Neuronal stem cell (in vitro differentiated cells): Measurements from ENCODE around the gene PLA2G7.

Experiments used
- DNase-seq: peaks from one replicate; pipeline ENCODE4 v3.0.0-alpha.2; 2013; ENCODE audit warnings: low spot score
- H2AFZ ChIP-seq: one replicate; pipeline ENCODE4 v1.6.1; 2013; ENCODE audit warnings: mild to moderate bottlenecking, low read length, inconsistent platforms
- H2AK5ac ChIP-seq: 2 replicates; pipeline ENCODE4 v1.6.1; 2013; ENCODE audit warnings: low read depth, mild to moderate bottlenecking, inconsistent platforms, low read length, moderate library complexity, mixed read lengths
- H2BK120ac ChIP-seq: 2 replicates; pipeline ENCODE4 v1.6.1; 2013; ENCODE audit warnings: low read depth, mild to moderate bottlenecking, inconsistent platforms, low read length, moderate library complexity, mixed read lengths
- H2BK12ac ChIP-seq: one replicate; pipeline ENCODE4 v1.6.1; 2013; ENCODE audit warnings: low read length, inconsistent platforms
- H2BK15ac ChIP-seq: 2 replicates; pipeline ENCODE4 v1.6.1; 2013; ENCODE audit warnings: mild to moderate bottlenecking, low read length, inconsistent platforms, mixed read lengths
- H2BK5ac ChIP-seq: one replicate; pipeline ENCODE4 v1.6.1; 2013; ENCODE audit warnings: inconsistent platforms, mild to moderate bottlenecking, low read length, moderate library complexity
- H3K14ac ChIP-seq: one replicate; pipeline ENCODE4 v1.6.1; 2013; ENCODE audit warnings: low read length, inconsistent platforms
- H3K18ac ChIP-seq: 2 replicates; pipeline ENCODE4 v1.6.1; 2013; ENCODE audit warnings: low read length, inconsistent platforms
- H3K23ac ChIP-seq: 2 replicates; pipeline ENCODE4 v1.6.1; 2013; ENCODE audit warnings: low read depth, mild to moderate bottlenecking, mixed read lengths, low read length, inconsistent platforms; ENCODE audit not compliant: poor library complexity
- H3K27ac ChIP-seq: replicated peaks from 3 replicates; pipeline ENCODE4 v1.5.1; 2013; ENCODE audit warnings: low read length, inconsistent platforms
- H3K27me3 ChIP-seq, 3 experiments: 2 replicates each; pipeline ENCODE4 v1.6.1; 2013; ENCODE audit warnings: low read length in 3 of 3, mild to moderate bottlenecking in 2 of 3, inconsistent platforms in 1 of 3, low read depth in 1 of 3, mixed read lengths in 1 of 3, moderate library complexity in 1 of 3; ENCODE audit not compliant: control insufficient read depth in 3 of 3, insufficient read depth in 3 of 3
- H3K36me3 ChIP-seq, 2 donors: replicated peaks in 1 of 2; 2 replicates each; pipeline ENCODE4 v1.6.1; 2013; ENCODE audit warnings: low read length in 2 of 2; ENCODE audit not compliant: control insufficient read depth in 2 of 2, insufficient read depth in 2 of 2
- H3K4ac ChIP-seq: 2 replicates; pipeline ENCODE4 v1.6.1; 2013; ENCODE audit warnings: inconsistent platforms, mild to moderate bottlenecking, low read length, moderate library complexity
- H3K4me1 ChIP-seq, 2 donors: 1 replicate in 1 of 2; 2 replicates in 1 of 2; pipeline ENCODE4 v1.6.1; 2013; ENCODE audit warnings: low read length in 2 of 2, low read depth in 1 of 2; ENCODE audit not compliant: control insufficient read depth in 2 of 2, insufficient read depth in 1 of 2
- H3K4me2 ChIP-seq: one replicate; pipeline ENCODE4 v1.6.1; 2013; ENCODE audit warnings: mild to moderate bottlenecking, low read length, inconsistent platforms; ENCODE audit not compliant: insufficient read depth, poor library complexity, severe bottlenecking
- H3K4me3 ChIP-seq, 2 donors: 2 replicates each; pipeline ENCODE4 v1.5.1; 2013; ENCODE audit warnings: low read length in 2 of 2, mild to moderate bottlenecking in 2 of 2, inconsistent platforms in 1 of 2, moderate library complexity in 1 of 2
- H3K79me1 ChIP-seq: one replicate; pipeline ENCODE4 v1.6.1; 2013; ENCODE audit warnings: low read depth, mild to moderate bottlenecking, inconsistent platforms, low read length, moderate library complexity
- H3K9ac ChIP-seq: one replicate; pipeline ENCODE4 v1.6.1; 2013; ENCODE audit warnings: mild to moderate bottlenecking, low read depth, low read length, inconsistent platforms; ENCODE audit not compliant: poor library complexity
- H3K9me3 ChIP-seq, 2 donors: replicated peaks in 1 of 2; 2 replicates each; pipeline versions ENCODE3 to v1.6.1; 2013; ENCODE audit warnings: low read length in 2 of 2, mild to moderate bottlenecking in 2 of 2, inconsistent platforms in 1 of 2, low read depth in 1 of 2, mixed read lengths in 1 of 2, moderate library complexity in 1 of 2; ENCODE audit not compliant: control insufficient read depth in 2 of 2, insufficient read depth in 1 of 2
- H4K8ac ChIP-seq: one replicate; pipeline ENCODE4 v1.6.1; 2013; ENCODE audit warnings: low read depth, mild to moderate bottlenecking, inconsistent platforms, low read length, moderate library complexity
- H4K91ac ChIP-seq: one replicate; pipeline ENCODE4 v1.6.1; 2013; ENCODE audit warnings: low read length, low read depth, mild to moderate bottlenecking, inconsistent platforms; ENCODE audit not compliant: poor library complexity
- WGBS, 2 donors: extraction: QIAGEN DNeasy Blood & Tissue Kit; methylation state at CpG; one replicate each; pipeline ENCODE4 v1.1.7; 2013; ENCODE audit warnings: missing lambda C conversion rate in 2 of 2, mixed read lengths in 1 of 2; ENCODE audit not compliant: insufficient read length in 2 of 2, insufficient replicate concordance in 1 of 2; ENCODE audit errors: extremely low coverage in 2 of 2; 5-methylcytosine and 5-hydroxymethylcytosine counted together

PLA2G7 gene

DNA sequence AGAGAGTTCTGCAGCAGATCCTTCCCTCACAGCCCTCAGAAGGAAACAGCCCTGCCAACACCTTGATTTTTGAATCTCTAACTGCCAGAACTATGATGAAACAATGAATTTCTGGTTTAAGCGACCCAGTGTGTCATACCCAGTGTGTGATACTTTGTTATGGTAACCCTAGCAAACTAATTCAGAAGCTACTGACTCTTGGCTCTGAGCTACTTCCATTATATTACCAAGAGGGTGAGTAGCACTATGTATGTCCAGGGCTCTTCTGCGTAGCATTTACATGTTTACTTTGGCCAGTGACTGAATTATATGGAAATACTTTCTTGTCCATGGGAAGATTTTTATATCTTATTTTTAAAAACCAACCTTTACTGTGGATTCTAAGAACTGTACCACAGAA, 28.3 kb upstream of the PLA2G7 start:
- Histone ChIP-seq H3K9ac (no peak overlapping the region), H3K18ac (no peak overlapping the region), H4K91ac (no peak overlapping the region), H3K14ac (no peak overlapping the region), H2AFZ (no peak overlapping the region), H2BK5ac (no peak overlapping the region), H3K36me3 (no peaks in the 10 kb centered on the region), H3K4ac (no peak overlapping the region), H2AK5ac (no peak overlapping the region), H3K4me3 (no peak overlapping the region), H2BK120ac (no peak overlapping the region), H3K4me2 (no peak overlapping the region), H2BK12ac (no peak overlapping the region), H4K8ac (no peak overlapping the region), H3K23ac (no peak overlapping the region), H2BK15ac (no peak overlapping the region), H3K79me1 (no peaks in the 10 kb centered on the region), H3K27me3 (no peaks in the 10 kb centered on the region), H3K9me3 (no peaks in the 10 kb centered on the region), H3K27ac (no peak overlapping the region), H3K4me1 (no peaks in the 10 kb centered on the region)
- no peak for DNase-seq
- no CpG with 5 or more reads among the region's 2 CpGs for WGBS, 2 donors

DNA sequence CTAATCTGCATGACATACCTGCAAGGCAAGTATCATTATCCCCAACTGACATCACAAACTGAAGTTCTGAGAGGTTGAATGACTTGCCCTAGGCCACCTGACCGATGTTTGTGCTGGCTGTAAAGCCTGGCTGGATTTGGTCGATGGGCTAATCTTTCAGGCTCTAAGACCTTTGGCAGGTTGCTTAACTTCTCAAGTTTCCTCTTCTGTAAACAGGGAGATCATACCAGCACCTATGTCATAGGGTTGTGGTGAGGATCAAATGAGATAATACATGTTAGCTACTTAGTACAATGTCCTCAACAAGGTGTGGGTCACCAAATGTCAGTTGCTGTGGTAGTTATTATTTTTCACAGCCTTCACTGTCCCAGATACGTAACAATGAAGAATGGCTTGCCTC, 25.8 kb upstream of the PLA2G7 start:
- no peaks in the 10 kb centered on the region for H3K36me3 ChIP-seq

GRCh38 chr6:46758960-46759753, 24.0 kb upstream of the PLA2G7 start:
- Histone ChIP-seq H3K9ac (no peak overlapping the region), H2BK12ac (no peak overlapping the region), H4K8ac (no peak overlapping the region), H3K27ac (no peak overlapping the region), H2AFZ (no peak overlapping the region), H3K14ac (no peak overlapping the region), H2BK120ac (no peak overlapping the region), H2AK5ac (no peak overlapping the region), H3K36me3 (no peaks in the 10 kb centered on the region), H3K18ac (no peak overlapping the region), H3K4ac (no peak overlapping the region), H2BK15ac (no peak overlapping the region), H4K91ac (no peak overlapping the region), H3K4me1 (peaks cover 0 to 5% of the 10 kb centered on the region in 2 donors), H3K4me3 (no peak overlapping the region), H3K4me2 (no peak overlapping the region), H3K9me3 (no peaks in the 10 kb centered on the region), H3K23ac (no peak overlapping the region), H3K79me1 (no peaks in the 10 kb centered on the region), H2BK5ac (no peak overlapping the region), H3K27me3 (no peaks in the 10 kb centered on the region)
- DNase-seq: no peak
- no CpG with 5 or more reads among the region's 4 CpGs for WGBS, 2 donors

More for the DNA sequence above, 25.8 kb upstream of the PLA2G7 start:
- Histone ChIP-seq H4K91ac (no peak overlapping the region), H3K9me3 (no peaks in the 10 kb centered on the region), H2BK120ac (no peak overlapping the region), H2AK5ac (no peak overlapping the region), H3K4me2 (no peak overlapping the region), H3K27me3 (no peaks in the 10 kb centered on the region), H3K18ac (no peak overlapping the region), H3K14ac (no peak overlapping the region), H4K8ac (no peak overlapping the region), H2BK12ac (no peak overlapping the region), H2BK15ac (no peak overlapping the region), H3K9ac (no peak overlapping the region), H3K23ac (no peak overlapping the region), H3K4me1 (peaks cover 0 to 5% of the 10 kb centered on the region in 2 donors), H2BK5ac (no peak overlapping the region), H3K79me1 (no peaks in the 10 kb centered on the region), H3K4me3 (no peak overlapping the region), H2AFZ (no peak overlapping the region), H3K27ac (no peak overlapping the region), H3K4ac (no peak overlapping the region)
- no peak for DNase-seq
- WGBS, 2 donors: no CpG with 5 or more reads among the region's 3 CpGs

DNA sequence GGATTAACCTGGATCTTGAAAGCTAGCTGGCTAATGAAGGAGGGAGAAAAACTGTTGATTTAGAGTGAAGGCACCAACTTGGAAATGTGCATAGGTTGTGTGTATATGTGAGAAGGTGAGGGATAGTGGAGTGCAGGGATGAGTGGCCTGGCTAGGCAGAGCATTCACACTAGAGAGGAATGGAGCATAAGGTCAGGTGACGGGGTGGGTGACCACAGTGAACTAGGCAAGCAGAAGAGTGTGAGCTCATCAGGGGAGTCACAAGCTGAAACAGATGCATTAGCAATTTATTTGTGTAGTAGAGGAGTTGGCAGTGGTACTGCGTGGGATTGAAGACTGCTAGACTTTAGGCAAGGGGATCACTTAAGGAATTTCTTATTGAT, 22.0 kb upstream of the PLA2G7 start:
- Histone ChIP-seq H3K4me1 (peaks cover 0 to 5% of the 10 kb centered on the region in 2 donors), H3K27ac (no peak overlapping the region), H2BK15ac (no peak overlapping the region), H2BK120ac (no peak overlapping the region), H2BK5ac (no peak overlapping the region), H4K8ac (no peak overlapping the region), H3K4ac (no peak overlapping the region), H3K18ac (no peak overlapping the region), H3K9ac (no peak overlapping the region), H3K23ac (no peak overlapping the region), H3K27me3 (no peaks in the 10 kb centered on the region), H4K91ac (no peak overlapping the region), H3K14ac (no peak overlapping the region), H3K79me1 (no peaks in the 10 kb centered on the region), H3K36me3 (no peaks in the 10 kb centered on the region), H2AK5ac (no peak overlapping the region), H3K4me3 (no peak overlapping the region), H2AFZ (no peak overlapping the region), H2BK12ac (no peak overlapping the region), H3K4me2 (no peak overlapping the region), H3K9me3 (no peaks in the 10 kb centered on the region)
- no peak for DNase-seq
- WGBS, 2 donors: no CpG with 5 or more reads among the region's 2 CpGs
